ENCODE data around the gene KCNQ5.

- no peak for TF ChIP-seq CTCF (IDR thresholded peaks at IDR 0.05)
- no peak for TF ChIP-seq POLR2A (IDR thresholded peaks at IDR 0.05)
Observed at GRCh38 chr6:73177221-73177944, 555.5 kb downstream of the KCNQ5 start.
